Hippocampal formation (tissue), 2 donors: Measurements from ENCODE around the gene KSR2.
A peak's percentile ranks its signal among the peaks of the same experiment; 100 is the strongest.

Experiments
- DNase-seq, 2 donors: peaks; one replicate each; lab custom pipeline; 2025; lab: John Stamatoyannopoulos, UW

The KSR2 gene

GRCh38 chr12:117692512-117692911, 276.3 kb downstream of the KSR2 start:
- no peak for DNase-seq

GRCh38 chr12:117689857-117690256, 278.9 kb downstream of the KSR2 start:
- DNase-seq: no peak

- no peak for DNase-seq
These were observed 280.3 kb downstream of the KSR2 start for GRCh38 chr12:117688446-117688845.

GRCh38 chr12:117686911-117687377, 281.8 kb downstream of the KSR2 start:
- DNase-seq: no peak

DNA sequence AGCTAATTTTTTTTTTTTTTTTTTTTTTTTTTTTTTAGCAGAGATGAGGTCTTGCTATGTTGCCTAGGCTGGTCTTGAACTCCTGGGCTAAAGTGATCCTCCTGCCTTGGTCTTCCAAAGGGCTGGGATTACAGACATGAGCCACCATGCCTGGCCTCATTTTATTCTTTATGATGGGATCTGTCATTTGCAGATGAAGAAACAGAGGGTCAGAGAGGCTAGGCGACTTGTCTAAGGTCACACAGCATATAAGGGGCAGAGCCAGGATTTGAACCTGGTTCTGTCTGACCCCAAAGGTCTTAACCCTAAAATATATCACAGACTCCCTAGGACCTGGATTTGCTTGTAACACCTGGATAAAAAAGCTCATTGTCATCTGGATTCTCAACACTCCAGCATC, 282.6 kb downstream of the KSR2 start:
- DNase-seq: no peak

- no peak for DNase-seq
These were observed 283.5 kb downstream of the KSR2 start for GRCh38 chr12:117685110-117685926.

- no peak for DNase-seq
These were observed 284.3 kb downstream of the KSR2 start for GRCh38 chr12:117684471-117684870.

DNA sequence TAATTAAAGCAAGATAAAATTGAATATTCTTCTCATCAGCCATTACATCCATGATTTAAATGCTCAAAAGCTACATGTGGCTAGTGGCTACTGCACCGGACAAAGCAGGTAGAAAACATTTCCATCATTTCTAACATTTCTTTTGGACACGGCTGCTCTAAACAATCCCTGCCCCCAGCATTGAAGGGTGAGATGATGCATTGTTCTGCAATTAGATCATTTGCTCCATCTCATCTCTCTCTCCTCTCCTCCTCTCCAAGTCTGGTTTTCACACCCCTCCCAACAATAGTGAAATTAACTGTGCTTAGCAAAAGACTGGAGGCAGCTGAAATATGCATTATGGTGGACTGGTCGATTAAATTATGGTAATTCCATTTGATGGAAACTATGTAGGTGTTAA, 288.5 kb downstream of the KSR2 start:
- DNase-seq: no peak

DNA sequence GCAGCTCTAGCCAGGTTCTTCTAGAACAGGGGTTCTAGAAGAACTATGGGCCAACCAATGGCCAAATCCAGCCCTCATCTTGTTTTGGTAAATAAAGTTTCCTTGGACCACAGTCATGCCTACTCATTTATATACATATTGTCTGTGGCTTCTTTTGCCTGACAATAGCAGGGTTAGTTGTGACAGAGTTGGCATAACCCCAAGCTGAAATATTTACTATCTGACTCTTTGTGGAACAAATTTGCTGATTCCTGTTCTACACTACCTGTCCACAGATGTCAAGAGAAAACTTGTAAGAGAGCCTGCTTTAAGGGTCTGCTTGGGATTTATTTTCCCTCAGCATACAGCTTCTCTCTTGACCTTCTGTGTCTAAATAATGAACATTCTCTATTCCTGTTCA, 289.0 kb downstream of the KSR2 start:
- no peak for DNase-seq

DNA sequence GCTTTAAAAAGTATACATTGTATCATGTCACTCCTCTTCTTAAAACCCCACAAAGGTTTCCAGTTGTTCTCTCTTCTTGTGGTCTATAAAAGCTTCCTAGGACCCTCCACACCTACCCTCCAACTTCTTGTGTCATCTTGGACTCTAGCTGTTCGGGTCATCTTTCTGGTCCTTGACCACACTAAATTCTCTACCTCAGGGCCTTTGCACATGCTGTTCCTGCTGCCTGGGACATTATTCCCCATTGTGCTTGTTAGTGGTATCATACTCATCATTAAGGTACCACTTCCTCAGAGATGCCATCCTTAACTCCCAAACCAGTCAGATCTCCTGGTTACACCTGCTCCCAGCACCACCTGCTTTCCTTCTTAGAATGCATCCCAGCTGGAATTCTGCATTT, 294.0 kb downstream of the KSR2 start:
- DNase-seq: no peak

GRCh38 chr12:117674313-117674712, 294.5 kb downstream of the KSR2 start:
- no peak for DNase-seq

GRCh38 chr12:117671734-117672133, 297.1 kb downstream of the KSR2 start:
- peak in 1 of 2 donors; percentile 3 for DNase-seq

- no peak for DNase-seq
These were observed 304.6 kb downstream of the KSR2 start for GRCh38 chr12:117664169-117664568.

GRCh38 chr12:117662620-117663395, 306.0 kb downstream of the KSR2 start:
- no peak for DNase-seq

DNA sequence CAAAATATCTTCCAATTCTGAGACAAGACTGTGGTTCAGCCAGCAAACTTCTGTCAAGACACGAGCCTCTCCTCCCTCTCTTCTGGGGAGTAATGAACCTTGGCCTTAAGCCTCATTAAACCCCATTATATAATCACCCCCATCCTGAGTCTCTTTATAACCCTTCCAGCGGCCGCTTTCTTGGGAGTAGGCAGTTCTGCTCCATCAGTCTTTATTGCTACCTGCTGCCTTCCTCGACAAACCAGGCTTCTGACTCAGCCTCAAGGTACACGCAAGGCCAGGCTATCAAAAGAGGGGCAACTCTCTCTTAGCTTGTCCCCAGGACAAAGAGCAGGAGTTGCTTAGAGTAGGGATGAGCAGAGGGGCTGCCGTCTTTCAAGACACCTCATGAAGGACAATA, 306.6 kb downstream of the KSR2 start:
- DNase-seq: no peak

- DNase-seq: no peak
These were observed 307.3 kb downstream of the KSR2 start for GRCh38 chr12:117661471-117661870.

DNA sequence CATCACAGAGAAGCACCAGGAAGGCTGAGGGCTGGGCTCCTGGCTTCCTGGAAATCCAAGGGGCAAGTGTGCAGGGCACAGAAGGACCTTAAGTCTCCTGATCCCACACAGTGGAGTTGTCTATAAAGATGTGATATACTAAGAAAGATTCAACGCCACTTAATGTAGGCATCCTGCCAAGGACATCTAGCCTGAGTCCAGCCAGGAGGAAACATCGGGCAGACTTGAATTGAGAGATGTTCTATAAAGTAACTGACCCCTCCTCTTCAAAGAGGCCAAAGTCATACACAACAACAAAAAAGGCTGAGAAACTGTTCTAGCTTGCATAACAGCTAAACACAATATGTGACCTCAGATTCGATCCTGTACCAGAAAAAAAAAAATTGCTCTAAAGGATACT, 307.9 kb downstream of the KSR2 start:
- no peak for DNase-seq

- DNase-seq: no peak
These were observed 310.6 kb downstream of the KSR2 start for GRCh38 chr12:117658226-117658625.

- no peak for DNase-seq
These were observed 319.0 kb downstream of the KSR2 start for GRCh38 chr12:117649796-117650195.

DNA sequence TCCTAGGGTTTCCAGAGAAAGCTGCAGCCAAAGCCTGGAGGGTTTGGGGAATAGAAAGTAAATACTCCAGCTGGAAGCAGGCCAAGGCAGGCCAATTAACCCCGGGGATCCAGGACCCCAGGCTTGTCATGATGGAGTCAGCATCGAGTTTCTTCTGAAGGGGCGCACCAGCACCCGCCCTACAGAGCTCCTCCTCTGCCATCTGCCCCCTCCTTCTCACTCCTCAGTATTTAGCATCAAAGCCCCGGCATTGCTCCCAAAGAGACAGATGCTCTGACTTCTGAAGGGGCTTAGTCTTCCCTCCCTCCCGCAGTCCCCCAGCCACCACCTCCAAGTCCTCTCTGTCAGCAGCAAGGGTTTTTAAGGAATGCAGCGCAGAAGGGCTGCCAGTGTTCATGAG, 322.3 kb downstream of the KSR2 start:
- DNase-seq: no peak

- no peak for DNase-seq
These were observed 323.3 kb downstream of the KSR2 start for GRCh38 chr12:117645473-117645872.

GRCh38 chr12:117643971-117644370, 324.8 kb downstream of the KSR2 start:
- DNase-seq: no peak

DNA sequence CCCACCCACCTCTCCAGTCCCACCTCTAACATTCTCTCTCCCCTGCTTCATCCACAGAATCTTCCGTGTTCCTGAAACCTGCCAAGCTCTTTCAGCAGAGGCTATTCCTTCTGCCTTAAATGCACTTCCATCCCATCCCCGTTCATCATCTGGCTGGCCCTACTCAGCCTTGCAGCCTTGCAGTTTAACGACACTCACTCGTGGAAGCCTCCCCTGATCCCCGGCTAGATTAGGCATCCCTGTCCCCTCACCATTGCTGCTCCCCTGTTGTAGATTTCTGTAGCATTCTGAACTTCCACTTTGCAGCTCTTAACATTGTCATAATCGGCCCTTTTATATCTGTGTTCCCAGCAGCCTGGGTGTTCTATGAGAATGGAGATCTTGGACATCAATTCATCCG, 326.9 kb downstream of the KSR2 start:
- no peak for DNase-seq
